GM21390 (cell line): ENCODE data around the gene C1orf198.

Experiments used
- ATAC-seq: cut with Tn5 transposase; IDR thresholded peaks from one replicate; pipeline ENCODE4 v1.9.1; 2021; ENCODE audit not compliant: unreplicated experiment

Gene C1orf198, protein sequence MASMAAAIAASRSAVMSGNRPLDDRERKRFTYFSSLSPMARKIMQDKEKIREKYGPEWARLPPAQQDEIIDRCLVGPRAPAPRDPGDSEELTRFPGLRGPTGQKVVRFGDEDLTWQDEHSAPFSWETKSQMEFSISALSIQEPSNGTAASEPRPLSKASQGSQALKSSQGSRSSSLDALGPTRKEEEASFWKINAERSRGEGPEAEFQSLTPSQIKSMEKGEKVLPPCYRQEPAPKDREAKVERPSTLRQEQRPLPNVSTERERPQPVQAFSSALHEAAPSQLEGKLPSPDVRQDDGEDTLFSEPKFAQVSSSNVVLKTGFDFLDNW

DNA sequence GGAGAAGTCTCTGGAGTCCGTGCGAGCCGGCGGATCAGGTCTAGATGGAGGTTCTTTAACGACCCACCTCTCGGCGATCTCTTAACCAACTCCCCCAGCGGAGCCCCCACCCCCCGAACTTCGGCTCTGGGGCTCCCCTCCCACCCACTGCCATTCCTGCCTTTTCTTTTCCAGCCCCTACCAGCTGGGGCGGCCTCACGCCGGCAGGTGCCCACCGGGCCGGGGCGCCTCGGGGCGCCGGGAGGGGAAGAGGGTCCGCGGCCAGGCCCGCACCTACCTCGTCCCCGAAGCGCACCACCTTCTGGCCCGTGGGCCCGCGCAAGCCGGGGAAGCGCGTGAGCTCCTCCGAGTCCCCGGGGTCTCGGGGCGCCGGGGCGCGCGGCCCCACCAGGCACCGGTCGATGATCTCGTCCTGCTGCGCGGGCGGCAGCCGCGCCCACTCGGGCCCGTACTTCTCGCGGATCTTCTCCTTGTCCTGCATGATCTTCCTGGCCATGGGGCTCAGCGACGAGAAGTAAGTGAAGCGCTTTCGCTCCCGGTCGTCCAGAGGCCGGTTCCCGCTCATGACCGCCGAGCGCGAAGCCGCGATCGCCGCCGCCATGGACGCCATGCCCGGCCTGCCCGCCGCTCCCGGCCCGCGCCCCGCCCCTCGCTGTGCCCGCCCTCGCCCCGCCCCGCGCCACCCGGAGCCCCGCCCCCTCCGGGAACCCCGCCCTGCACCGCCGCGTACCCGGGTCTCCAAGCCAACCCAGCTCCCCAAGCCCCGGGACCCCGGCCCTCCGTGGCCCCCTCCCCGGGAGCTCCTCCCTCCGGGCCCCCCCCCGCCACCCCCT, at the start of gene C1orf198:
TSS of gene C1orf198 (minus strand) at position 619 of the 833 bp plus-strand sequence. CDS start at position 610, 9 bp downstream.
- ATAC-seq: peak; percentile 82

DNA sequence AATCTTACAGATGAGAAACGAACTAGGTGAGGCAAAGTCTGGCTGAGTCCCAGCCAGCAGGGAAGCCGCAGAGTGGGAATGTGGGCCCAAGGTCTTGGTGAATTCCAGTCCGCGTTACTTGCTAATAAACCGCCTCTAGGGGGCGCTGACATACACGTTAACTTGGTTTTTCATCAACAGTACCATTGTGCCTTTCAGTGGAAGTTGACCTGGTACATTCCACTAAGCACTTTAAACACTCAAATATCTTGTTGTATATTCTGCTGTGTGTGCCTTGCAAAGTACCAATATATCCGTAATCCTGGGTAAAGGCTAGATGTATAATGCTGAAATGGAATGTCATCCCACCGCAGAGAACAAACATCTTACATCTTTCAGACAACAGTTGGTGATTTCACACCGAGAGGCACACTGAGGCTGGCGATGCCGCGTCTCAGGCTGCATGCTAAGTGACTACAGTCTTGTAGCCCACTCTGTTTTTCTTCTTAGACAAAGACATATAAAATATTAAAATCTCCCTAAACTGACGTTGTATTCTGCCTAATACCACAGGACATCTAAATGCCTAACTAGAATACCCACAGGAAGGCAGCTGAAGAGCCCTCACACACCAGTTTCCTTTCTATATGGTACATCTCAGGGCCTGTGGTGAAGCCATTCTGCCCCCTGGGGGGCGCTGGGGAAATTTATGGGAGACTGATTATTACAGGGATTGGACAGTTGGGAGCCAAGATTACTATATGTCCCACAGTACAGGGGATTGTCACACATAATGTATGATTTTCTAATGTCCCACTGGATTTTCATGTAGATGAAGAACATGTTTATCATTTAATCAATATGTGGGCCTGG, 49.2 kb upstream of the C1orf198 start:
- no peak for ATAC-seq

DNA sequence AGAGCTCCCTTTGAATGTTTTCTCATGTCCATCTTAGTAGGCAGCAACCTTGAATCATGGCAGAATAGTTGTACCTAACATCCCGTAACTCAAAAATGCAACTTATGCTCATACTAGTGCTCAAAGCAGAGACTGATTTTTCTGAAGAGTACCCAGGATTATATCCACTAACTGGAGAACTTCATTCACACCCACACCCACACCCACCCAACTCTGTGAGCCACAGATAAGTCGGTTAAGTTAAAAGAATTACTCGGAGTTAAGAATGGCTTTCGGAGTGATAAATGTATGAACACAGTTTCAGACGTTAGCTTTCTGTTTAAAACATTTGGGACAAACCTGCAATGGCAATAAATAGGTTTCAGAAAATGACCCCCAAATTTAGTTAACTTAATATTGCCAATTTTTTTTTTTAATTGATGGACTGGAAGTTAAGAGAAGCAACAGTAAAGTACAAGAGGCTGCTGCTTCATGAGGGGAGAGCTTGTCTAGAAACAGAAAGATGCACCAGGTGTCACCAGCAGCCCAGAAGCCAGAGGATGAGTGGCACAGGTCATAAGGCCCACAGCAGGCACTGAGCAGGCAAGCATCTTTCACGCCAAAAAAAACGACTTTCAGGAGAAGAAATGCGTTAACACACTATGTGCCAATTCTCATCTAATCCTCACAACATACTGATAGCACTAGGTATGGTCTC, 48.4 kb upstream of the C1orf198 start:
- no peak for ATAC-seq

DNA sequence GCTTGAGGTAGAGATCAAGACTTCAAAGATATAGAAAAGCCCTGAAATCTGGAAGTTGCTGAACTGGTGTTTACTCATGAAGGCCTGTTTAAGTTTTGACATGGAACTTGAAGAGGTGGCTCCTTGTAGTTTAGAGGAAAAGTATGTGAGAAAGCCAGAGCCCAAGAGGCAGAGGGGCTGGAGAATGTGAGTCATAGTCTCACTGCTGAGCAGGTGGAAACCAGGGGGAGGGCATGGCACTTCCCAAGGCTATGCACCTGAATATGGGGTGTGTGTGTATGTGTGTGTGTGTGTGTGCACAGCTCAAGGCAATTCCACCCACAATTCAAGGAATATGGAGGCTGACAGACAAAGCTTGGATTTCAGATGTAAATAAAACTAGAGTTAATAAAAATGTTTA, 46.8 kb upstream of the C1orf198 start:
- no peak for ATAC-seq

DNA sequence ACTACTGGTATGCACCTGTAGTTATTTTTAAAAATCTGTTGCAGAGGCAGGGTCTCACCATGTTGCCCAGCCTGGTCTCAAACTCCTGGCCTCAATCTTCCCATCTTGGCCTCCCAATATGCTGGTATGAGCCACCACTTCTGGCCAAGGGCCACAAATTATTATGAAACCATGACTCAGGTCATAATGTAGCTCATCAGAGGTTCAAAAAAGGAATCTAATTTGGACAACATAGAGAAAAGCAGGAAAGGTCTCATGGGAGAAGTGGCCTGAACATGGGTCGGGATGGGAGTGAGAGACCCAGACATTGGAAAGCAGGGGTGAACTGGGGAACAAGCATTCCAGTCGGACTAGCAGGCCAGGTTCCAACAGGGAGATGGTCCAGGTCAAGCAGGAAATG, 45.2 kb upstream of the C1orf198 start:
- no peak for ATAC-seq

DNA sequence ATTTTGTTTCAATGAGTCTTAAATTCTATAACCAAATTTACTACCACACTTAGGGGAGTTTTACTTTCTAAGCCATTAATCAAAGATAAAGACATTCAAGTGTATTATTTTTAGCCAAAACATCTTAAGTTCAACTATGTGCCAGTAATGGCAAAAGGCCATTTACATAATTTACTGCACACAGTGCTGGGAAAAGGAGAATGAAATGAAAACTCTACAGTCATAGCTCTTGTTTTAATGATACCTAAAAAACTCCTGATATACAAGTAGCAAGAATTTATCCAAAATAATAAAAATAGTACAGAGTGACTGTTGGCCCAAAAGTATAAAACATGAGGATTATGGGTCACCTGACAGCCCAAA, 42.4 kb upstream of the C1orf198 start:
- no peak for ATAC-seq

DNA sequence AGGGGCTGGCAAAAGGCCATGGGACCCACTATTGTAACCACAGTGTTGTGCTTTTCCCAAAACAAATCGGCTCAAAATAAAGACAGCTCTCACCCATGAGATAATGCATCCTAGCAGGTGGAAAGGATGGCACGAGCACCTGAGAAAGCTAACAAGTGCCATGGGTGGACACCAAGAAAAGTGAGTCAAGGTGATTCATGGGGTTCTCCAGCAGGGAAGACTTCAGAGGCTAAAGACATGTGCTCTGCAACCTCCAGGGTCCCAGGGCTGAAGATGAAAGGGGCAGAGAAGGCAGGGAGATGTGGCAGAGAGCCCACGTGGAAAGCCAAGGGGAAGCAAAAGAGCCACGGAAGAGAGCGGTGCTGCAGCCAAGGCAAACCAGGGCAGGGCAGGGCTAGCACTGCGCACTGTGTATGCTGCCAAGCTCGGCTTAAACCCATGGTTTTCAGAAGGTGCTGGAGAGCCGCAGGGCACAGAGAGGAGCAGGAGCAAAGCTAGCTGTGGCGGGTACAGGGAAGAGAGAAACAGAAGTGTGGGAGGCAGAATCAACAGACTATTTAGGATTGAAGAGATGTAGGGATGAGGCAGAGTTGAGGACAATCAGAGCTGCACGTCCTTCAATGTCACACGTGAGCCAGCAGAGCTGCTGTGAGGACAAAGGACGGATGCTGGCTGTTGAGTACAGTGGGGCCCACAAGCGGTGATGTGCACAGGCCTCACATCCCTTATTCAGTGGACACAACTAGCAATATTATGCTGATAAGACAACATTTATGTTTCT, 41.8 kb upstream of the C1orf198 start:
- ATAC-seq: no peak

DNA sequence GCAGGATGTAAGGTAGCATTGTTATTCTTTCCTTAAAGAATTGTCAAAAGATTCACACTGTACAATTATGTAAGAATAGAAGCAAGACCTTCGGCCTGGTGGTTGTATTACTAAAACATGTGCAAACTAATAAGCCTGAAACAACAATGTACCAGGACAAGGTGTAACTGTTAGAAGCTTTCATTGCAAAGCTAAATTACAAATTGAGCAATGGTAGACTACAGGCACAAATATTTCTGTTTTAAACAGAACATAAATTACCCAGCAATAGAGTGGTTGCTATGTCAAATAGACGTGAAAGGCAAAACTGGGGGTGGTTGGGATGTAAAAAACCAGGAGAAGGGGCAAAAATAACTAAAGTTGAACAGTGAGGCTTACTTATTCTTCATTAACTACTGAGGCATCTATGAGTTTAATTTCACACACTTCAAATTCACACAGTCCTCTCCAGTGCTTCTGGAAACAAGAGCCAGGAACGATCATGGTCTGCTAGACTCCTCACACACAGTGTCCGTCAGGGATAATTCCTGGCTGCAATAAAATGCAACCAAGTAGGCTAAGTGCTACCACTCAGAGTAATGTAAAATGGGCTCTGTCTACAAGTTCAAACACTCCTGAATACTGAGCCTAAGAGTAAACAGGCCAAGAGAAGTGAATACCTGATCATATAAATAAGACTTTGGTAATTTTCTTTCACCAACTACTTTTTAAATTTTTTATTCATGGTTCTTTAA, 39.3 kb upstream of the C1orf198 start:
- ATAC-seq: no peak

DNA sequence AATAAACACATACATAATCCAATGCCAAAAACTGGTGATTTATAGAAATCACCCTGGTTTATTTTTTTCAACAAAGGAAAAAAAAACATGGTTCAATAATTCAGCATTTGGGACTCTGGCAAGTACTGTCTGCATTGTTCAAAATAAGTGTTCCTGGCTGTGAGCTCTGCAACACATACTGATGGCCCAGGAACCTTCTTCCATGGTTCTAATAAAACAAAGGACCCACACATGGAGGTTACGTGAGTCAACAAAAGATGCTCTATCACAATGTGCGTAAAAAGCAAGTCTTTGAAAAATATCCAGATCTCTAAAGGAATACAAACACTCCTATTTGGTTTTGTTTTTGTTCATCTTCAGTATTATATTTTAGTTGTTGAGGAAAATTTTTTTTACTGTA, 37.9 kb upstream of the C1orf198 start:
- ATAC-seq: no peak

DNA sequence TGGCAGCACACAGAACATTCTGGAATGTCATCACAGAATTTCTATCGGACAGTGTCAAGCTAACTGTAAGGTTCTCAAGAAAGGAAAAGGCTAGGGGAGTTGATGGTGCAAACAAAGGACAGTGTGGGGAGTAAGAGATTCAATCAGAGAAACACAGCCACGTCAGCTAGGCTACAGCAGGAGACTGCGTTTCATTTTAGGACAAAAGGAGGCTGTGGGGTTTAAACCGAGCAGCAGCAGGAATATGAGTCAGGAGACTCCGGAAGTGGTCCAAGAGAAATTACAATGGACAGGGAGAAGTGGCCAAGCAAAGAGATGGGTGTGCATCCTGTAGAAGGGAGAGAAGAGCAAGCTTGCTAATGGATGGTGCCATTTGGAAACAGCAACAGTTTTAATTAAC, 37.4 kb upstream of the C1orf198 start:
- ATAC-seq: no peak

DNA sequence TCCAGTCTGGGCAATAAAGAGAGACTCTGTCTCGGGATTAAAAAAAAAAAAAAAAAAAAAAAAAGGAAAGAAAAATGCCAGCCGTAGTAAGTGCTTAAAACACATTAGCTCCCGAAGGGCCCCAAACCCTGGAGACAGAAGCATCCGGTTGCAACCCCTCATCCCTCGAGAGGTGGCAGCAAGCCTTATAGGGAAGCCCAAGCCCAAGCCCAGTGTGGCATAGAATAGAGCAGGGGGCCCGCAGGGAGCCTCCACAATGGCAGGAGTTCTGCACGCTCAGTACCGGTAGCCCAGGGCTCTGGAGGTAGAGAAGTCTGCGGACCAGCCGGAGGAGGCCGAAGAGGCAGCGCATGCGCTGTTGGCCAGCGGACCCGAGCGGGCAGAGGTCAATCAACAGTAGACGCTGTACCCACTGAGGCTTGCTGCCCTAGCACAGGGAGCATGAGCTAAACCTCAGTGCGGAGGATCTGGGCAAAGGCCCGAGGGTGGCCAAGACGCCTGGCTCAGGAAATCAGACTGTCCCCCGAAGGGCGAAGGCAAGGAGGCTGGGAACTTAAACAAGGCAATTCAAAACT, 34.1 kb upstream of the C1orf198 start:
- ATAC-seq: no peak

DNA sequence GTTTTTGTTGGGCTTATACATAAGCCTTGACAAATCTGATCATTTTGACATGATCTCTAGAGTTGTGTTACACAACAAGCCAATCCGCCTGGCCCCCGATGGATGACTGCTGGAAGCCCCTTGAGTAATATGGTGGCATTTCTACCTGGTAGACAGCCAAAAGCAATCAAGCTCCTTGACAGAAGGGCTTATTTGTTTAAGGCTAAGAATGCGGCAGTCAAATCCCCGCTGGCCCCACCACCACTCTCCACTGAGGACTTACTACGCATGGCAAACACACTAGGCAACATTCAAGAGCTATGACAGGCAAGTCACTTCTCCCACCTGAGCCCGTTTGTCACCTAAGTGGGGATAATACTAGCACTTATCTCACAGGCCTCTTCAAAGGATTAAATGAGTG, 33.4 kb upstream of the C1orf198 start:
- ATAC-seq: no peak

DNA sequence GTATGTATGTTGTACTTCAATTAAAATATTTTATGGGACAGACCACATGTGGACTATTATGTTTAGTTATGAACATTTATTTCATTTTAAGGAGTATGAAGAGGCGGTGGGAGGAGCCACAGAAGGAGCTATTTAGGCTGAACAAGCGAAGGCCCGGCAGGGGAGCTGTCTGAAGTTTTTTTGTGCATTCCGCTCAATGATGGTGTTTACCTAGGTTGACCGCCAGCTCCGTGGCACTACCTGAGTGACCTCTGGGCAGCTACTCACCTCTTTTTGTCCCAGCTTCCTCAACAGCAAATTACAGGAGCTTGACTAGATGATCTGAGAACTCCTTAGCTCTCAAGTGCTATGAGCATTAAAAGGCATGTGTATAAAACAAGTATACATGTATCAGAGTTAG, 32.7 kb upstream of the C1orf198 start:
- no peak for ATAC-seq

DNA sequence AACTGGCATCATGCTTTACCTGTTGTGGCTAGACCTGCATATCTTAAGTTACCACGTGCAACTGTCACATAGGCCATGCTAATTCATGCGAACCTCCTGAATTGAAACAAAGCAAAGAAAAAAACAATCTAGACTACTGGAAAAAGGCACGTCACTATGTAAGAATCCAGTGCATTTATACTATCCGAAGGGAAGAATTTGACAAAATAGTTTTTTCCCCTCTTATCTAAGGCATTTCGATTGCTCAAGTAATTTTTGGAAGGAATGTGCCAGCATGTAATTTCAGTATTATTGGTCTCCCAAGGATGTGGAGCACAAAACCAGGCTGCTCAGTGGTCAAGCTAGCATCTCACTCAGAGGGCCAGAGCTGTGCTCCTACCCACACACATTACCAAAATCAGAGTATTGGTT, 31.5 kb upstream of the C1orf198 start:
- ATAC-seq: no peak

DNA sequence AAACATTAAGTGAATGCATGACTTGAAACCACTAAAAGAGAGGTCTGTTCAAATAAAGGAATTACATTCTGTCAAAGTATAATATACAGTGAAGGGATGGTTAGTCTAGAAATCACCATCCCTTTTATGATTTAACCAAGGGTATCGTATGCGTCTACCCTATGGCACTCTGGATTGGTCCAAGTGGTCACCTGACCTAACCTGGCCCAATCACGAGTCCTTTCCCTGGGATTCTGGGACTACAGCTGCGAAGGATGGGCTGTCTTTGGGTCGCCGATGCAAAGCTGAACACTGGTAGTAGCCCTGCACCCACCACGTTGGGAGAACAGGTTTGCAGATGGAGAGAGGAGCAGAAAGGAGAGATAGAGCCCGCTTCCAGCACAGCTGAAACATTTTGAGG, 30.4 kb upstream of the C1orf198 start:
- ATAC-seq: no peak

DNA sequence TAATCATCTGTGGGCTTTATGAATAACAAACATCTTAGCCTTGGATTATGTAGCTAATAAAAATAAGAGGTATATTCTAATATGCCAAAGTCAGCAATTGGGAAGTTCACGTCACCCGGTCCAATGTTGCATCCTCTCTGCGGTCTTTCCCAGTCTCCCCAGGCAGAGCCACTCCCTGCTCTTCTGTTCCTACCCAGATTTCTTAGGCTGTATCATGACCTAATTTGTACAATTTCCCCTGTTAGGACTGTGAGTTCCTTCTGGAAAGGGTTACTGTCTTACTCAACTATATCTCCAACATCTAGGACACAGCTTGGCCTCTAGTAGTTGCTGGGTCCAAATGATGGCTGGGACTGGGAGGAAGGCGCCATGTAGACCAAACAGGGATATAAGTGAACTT, 29.8 kb upstream of the C1orf198 start:
- no peak for ATAC-seq

DNA sequence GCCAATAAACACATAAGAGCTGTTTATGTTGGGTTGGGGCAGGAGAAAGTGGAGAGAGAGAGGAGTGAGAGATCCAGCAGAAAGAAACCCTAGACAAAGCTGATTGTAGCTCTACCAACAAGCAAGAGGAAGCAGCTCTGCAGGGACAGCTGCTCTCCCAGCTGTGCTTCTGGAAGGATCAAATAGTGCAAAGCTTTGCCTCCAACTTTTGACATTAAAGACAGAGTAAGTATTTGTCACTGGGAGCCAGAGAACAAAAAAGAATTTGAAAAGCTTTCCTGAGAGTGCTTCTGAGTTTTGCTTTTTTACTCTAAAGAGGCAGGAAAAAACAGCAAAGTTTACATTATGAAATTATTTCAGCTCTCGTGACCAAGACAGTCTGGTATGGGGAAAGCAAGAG, 28.5 kb upstream of the C1orf198 start:
- no peak for ATAC-seq

DNA sequence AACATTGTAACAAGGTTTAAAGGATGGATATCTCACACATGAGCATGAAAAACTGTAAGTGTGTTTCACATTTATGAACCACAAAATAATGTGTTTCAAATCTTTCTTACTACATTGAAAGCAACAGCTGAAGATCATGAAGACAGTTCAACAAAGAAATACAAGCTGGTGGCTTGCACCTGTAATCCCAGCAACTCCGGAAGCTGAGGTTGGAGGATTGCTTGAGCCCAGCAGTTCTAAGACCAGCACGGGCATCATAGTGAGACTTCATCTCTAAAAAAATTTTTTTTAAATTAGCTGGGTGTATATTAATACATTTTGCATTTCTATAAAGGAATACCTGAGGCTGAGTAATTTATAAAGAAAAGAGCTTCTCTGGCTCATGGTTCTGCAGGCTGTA, 27.1 kb upstream of the C1orf198 start:
- no peak for ATAC-seq

DNA sequence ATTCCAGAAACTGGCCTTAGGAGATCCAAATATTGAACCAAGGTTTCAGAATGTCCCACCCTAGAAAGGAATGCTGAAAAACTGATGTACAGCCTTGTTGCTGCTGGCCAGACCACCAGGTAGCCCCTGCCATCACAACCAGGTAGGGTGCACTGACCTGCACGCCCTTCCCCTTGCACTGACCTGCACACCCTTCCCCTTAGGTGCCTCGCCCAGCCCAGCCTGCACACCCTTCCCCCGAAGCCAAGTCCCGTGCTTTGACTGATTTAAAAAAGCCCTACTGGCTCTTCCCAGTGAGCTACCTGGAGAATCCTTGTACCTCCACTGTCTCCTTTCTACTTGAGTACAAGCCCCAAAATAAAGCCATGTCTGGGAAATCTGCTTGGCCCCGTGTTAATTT, 26.3 kb upstream of the C1orf198 start:
- no peak for ATAC-seq
